Ectodermal cell (in vitro differentiated cells): ENCODE results near the gene CLGN.
"Not testable (repeated sequence)": the region's sequence is repeated elsewhere in the genome, so short reads cannot be mapped to it uniquely, and the experiment has no call there.

Source experiments
- H3K27ac ChIP-seq: 2 replicates; pipeline ENCODE4 v1.7.0; 2013; ENCODE audit warnings: mild to moderate bottlenecking, low read depth, low read length; ENCODE audit not compliant: insufficient read depth, poor library complexity, severe bottlenecking
- H3K27me3 ChIP-seq: 2 replicates; pipeline ENCODE4 v1.7.0; 2013; ENCODE audit warnings: mild to moderate bottlenecking, low read length; ENCODE audit not compliant: insufficient read depth, control insufficient read depth, poor library complexity, severe bottlenecking
- H3K36me3 ChIP-seq: one replicate; pipeline ENCODE4 v1.7.0; 2013; ENCODE audit warnings: low read length; ENCODE audit not compliant: control insufficient read depth, insufficient read depth
- H3K4me1 ChIP-seq: one replicate; pipeline ENCODE4 v1.7.0; 2013; ENCODE audit warnings: low read length; ENCODE audit not compliant: control insufficient read depth, insufficient read depth
- H3K4me3 ChIP-seq: 2 replicates; pipeline ENCODE4 v1.7.0; 2013; ENCODE audit warnings: low read depth, low read length, control low read depth; ENCODE audit not compliant: insufficient read depth
- H3K9me3 ChIP-seq: 2 replicates; pipeline ENCODE4 v1.7.0; 2013; ENCODE audit warnings: mild to moderate bottlenecking, low read length, moderate library complexity; ENCODE audit not compliant: control insufficient read depth
- WGBS, 2 experiments: methylation state at CpG; one replicate each; pipeline ENCODE4 v1.1.7; 2013; ENCODE audit warnings: missing lambda C conversion rate in 2 of 2; 5-methylcytosine and 5-hydroxymethylcytosine counted together

Gene CLGN

GRCh38 chr4:140444347-140444746, 16.9 kb upstream of the CLGN start:
- WGBS, 2 experiments, result 90 to 92% methylated on average over 4 of the region's 4 CpGs
- not testable (repeated sequence) for H3K27ac ChIP-seq, H3K36me3 ChIP-seq, H3K4me3 ChIP-seq, H3K4me1 ChIP-seq, H3K9me3 ChIP-seq, H3K27me3 ChIP-seq

GRCh38 chr4:140439644-140440142, 12.2 kb upstream of the CLGN start:
- no peak overlapping the region for H3K27ac ChIP-seq
- H3K27me3 ChIP-seq, result no peaks in the 10 kb centered on the region
- no peaks in the 10 kb centered on the region for H3K9me3 ChIP-seq
- H3K4me3 ChIP-seq, result no peak overlapping the region
- H3K4me1 ChIP-seq, result no peaks in the 10 kb centered on the region
- H3K36me3 ChIP-seq, result no peaks in the 10 kb centered on the region

DNA sequence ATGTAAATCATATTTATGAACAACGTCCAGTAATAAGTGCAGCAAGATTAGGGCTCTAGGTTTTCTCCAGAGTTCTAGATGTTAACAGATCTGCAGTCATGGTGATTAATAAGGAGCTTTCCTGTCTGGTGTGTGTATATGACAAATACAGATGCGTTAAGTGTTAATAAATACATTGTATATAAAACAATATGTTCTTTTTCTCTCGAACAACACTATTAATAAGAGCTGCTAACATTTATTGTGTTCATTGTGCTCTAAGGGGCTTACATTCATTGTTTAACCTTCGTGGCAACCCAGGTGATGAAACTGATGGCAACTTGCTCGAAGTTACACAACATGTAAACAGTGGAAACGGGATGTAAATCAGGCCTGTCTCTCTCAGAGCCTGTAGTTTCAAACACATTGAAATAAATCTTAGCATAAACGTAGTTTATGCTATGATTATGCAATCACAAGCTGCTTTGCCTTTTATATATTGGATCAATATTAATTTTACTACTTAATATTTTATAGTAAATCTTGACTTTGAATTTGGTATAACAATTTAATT, 547 bp upstream of the CLGN start:
- no peaks in the 10 kb centered on the region for H3K36me3 ChIP-seq
- no peak overlapping the region for H3K27ac ChIP-seq
- no peaks in the 10 kb centered on the region for H3K9me3 ChIP-seq
- H3K4me1 ChIP-seq, result no peaks in the 10 kb centered on the region
- WGBS, 2 experiments, result 72 to 82% methylated on average over 4 to 6 of the region's 7 CpGs
- H3K27me3 ChIP-seq, result no peaks in the 10 kb centered on the region
- H3K4me3 ChIP-seq, result peak overlapping the region; percentile 86

- 8% methylated on average over 23 of the region's 23 CpGs for WGBS, 2 experiments
- Histone ChIP-seq H3K4me1 (no peaks in the 10 kb centered on the region), H3K9me3 (no peaks in the 10 kb centered on the region), H3K27ac (peak overlapping the region; percentile 62), H3K4me3 (peak overlapping the region; percentile 86), H3K27me3 (no peaks in the 10 kb centered on the region), H3K36me3 (no peaks in the 10 kb centered on the region)
These were observed 790 bp downstream of the CLGN start for GRCh38 chr4:140426610-140427105.

DNA sequence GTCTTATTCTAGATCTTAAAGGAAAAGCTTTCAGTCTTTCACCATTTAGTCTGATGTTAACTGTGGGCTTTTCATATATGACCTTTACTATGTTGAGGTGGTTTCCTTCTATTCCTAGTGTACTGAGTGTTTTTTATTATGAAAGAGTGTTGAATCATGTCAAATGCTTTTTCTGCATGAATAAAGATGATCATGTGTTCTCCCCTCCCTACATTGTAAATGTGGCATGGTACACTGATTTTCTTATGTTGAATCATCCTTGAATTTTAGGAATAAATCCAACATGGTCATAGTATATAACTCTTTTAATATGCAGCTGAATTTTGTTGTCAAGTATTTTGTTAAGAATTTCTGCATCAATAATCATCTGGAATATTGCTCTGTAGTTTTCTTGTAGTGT, 4.3 kb downstream of the CLGN start:
- H3K36me3 ChIP-seq, result no peaks in the 10 kb centered on the region
- H3K9me3 ChIP-seq, result no peaks in the 10 kb centered on the region
- H3K27me3 ChIP-seq, result no peaks in the 10 kb centered on the region

GRCh38 chr4:140413130-140413969, 14.1 kb downstream of the CLGN start:
- not testable (repeated sequence) for H3K36me3 ChIP-seq, H3K9me3 ChIP-seq, H3K4me3 ChIP-seq, H3K27me3 ChIP-seq, H3K4me1 ChIP-seq, H3K27ac ChIP-seq
- WGBS, 2 experiments, result 93 to 95% methylated on average over 31 to 32 of the region's 32 CpGs

More for the DNA sequence above, 4.3 kb downstream of the CLGN start:
- H3K4me1 ChIP-seq, result no peaks in the 10 kb centered on the region
- no peak overlapping the region for H3K4me3 ChIP-seq
- H3K27ac ChIP-seq, result no peak overlapping the region

DNA sequence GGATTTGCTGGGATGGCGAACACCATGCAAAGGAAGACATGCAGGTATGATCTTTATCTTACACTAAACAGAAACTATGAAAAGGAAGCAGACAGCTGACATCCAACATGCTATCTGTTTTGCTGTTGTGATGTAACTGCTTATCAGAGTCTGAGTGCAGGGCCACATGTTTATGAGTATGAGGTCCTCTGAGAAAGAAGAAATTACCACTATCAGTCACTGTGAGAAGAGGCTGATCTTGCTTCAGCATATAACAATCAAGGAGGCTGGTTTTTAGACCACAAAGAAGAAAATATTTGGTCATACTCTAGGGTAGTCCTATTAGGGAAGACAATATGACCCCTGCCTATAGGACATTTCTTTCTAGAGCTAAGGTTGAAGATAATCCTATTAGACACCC, 18.5 kb downstream of the CLGN start:
- 67% methylated on average over 1 of the region's 1 CpG; no CpG with 5 or more reads in 1 of the 2 experiments for WGBS, 2 experiments
- no peaks in the 10 kb centered on the region for H3K27me3 ChIP-seq
- no peak overlapping the region for H3K4me3 ChIP-seq
- no peaks in the 10 kb centered on the region for H3K4me1 ChIP-seq
- no peaks in the 10 kb centered on the region for H3K36me3 ChIP-seq
- H3K9me3 ChIP-seq, result no peaks in the 10 kb centered on the region
- H3K27ac ChIP-seq, result no peak overlapping the region

DNA sequence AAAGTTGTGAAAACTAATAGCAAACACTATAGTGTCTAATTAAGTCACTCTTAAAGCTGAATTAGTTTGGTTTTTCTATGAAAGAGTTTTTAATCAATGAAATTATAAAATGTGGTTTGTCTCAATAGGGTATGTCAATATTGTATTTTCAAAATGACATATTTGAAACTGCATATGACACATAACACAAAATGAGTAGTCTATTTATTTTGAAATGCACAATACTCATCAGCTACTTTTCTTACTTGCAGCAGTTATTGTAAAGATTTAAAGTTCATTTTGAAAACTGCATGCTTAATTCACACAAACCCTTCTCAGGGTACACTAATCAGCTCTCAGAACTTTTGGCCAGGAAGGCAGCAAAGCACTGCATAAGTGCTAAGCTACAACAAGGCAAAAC, 21.2 kb downstream of the CLGN start:
- no peaks in the 10 kb centered on the region for H3K36me3 ChIP-seq
- no peak overlapping the region for H3K4me3 ChIP-seq
- no peaks in the 10 kb centered on the region for H3K4me1 ChIP-seq
- no peaks in the 10 kb centered on the region for H3K27me3 ChIP-seq
- H3K9me3 ChIP-seq, result no peaks in the 10 kb centered on the region
- H3K27ac ChIP-seq, result no peak overlapping the region

DNA sequence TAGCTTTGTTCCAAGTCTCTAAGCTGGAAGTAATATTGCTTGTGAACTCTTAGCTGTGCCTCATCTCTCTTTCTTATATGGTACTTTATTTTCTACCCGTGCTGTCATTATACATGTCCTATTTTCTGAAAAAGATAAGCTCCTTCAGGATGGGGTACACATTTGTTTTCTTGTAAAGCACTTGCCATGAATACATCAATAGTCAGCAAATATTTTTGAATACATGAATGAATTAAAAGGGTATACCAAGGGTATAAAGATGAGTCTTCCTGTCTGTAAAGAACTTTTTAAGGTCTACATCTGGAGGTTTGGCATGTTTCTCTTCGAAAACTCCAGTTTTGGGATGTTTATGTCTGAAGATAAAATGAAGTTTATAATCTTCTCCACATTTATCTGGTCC, 27.3 kb downstream of the CLGN start:
- 83 to 90% methylated on average over 2 of the region's 2 CpGs for WGBS, 2 experiments
- Histone ChIP-seq H3K4me1 (no peaks in the 10 kb centered on the region), H3K4me3 (no peak overlapping the region), H3K27ac (no peak overlapping the region), H3K36me3 (no peaks in the 10 kb centered on the region), H3K27me3 (no peaks in the 10 kb centered on the region), H3K9me3 (no peaks in the 10 kb centered on the region)

GRCh38 chr4:140395668-140396067, 31.8 kb downstream of the CLGN start:
- Histone ChIP-seq H3K27ac (no peak overlapping the region), H3K36me3 (no peaks in the 10 kb centered on the region), H3K9me3 (no peaks in the 10 kb centered on the region), H3K27me3 (no peaks in the 10 kb centered on the region), H3K4me1 (no peaks in the 10 kb centered on the region), H3K4me3 (no peak overlapping the region)
- 88 to 89% methylated on average over 5 of the region's 5 CpGs for WGBS, 2 experiments
